ENCODE data around the gene CEP131.

DNA sequence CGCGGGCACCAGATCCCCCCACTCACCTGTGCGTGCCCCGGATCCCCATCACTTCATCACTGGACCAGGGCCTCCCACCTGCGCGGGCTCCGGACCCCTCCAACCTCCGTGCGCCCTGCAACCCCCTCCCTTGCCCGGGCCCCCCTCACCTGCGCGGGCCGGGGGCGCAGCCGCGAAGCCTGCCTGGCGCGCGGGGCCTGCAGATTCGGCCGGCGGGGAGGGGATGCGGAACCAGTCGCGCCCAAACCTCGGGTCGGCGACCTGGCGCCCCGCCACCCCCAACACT is 202 bp downstream of the CEP131 start:
- TF ChIP-seq, protein P1, sequence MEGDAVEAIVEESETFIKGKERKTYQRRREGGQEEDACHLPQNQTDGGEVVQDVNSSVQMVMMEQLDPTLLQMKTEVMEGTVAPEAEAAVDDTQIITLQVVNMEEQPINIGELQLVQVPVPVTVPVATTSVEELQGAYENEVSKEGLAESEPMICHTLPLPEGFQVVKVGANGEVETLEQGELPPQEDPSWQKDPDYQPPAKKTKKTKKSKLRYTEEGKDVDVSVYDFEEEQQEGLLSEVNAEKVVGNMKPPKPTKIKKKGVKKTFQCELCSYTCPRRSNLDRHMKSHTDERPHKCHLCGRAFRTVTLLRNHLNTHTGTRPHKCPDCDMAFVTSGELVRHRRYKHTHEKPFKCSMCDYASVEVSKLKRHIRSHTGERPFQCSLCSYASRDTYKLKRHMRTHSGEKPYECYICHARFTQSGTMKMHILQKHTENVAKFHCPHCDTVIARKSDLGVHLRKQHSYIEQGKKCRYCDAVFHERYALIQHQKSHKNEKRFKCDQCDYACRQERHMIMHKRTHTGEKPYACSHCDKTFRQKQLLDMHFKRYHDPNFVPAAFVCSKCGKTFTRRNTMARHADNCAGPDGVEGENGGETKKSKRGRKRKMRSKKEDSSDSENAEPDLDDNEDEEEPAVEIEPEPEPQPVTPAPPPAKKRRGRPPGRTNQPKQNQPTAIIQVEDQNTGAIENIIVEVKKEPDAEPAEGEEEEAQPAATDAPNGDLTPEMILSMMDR (IDR thresholded peaks at IDR 0.05; ENCODE audit: low read length) = no peak
- no peak for TF ChIP-seq EZH2 (optimal IDR thresholded peaks at IDR 0.05; ENCODE audit: low read depth, low read length)
